Hepatocyte (in vitro differentiated cells): Measurements from ENCODE around the gene HBD.

ENCODE experiments used
- CTCF ChIP-seq: fragments of 200-600 bp; sonication (generic); IDR thresholded peaks from 2 replicates; pipeline ENCODE4 v1.5.1; 2016; ENCODE audit warnings: antibody characterized with exemption, mild to moderate bottlenecking; ENCODE audit not compliant: poor library complexity
- EZH2 ChIP-seq: fragments of 200-600 bp; sonication (generic); IDR thresholded peaks from 2 replicates; pipeline ENCODE4 v1.6.1; 2016; ENCODE audit warnings: antibody characterized with exemption, mild to moderate bottlenecking, borderline replicate concordance
- EZH2phosphoT487 ChIP-seq: fragments of 200-600 bp; sonication (generic); IDR thresholded peaks from one replicate; pipeline ENCODE4 v1.6.1; 2018; ENCODE audit warnings: antibody characterized with exemption, mild to moderate bottlenecking, low read depth, moderate library complexity; ENCODE audit not compliant: unreplicated experiment, severe bottlenecking

GRCh38 chr11:5235364-5236095, 1.2 kb upstream of the HBD start:
- TF ChIP-seq CTCF (no peak), EZH2phosphoT487 (no peak), EZH2 (no peak)
